GM21786 (cell line): ENCODE data around the gene DAP3.
A peak's percentile ranks its signal among the peaks of the same experiment; 100 is the strongest.
"Not testable (repeated sequence)": the region's sequence is repeated elsewhere in the genome, so short reads cannot be mapped to it uniquely, and the experiment has no call there.

Source experiments
- ATAC-seq: cut with Tn5 transposase; IDR thresholded peaks from one replicate; pipeline ENCODE4 v1.9.1; 2021; ENCODE audit not compliant: unreplicated experiment

DAP3 gene

GRCh38 chr1:155717041-155717440 is 28.1 kb downstream of the DAP3 start:
- ATAC-seq = no peak

GRCh38 chr1:155718524-155719115 is 29.7 kb downstream of the DAP3 start:
- ATAC-seq = not testable (repeated sequence)

- ATAC-seq = no peak
These were observed 30.8 kb downstream of the DAP3 start for GRCh38 chr1:155719703-155720102.

GRCh38 chr1:155725142-155725541 is 36.3 kb downstream of the DAP3 start:
- ATAC-seq = no peak

GRCh38 chr1:155729031-155729898 is 40.4 kb downstream of the DAP3 start:
- no peak for ATAC-seq

GRCh38 chr1:155740995-155741394 is 52.1 kb downstream of the DAP3 start:
- no peak for ATAC-seq

- no peak for ATAC-seq
These were observed 53.0 kb downstream of the DAP3 start for GRCh38 chr1:155741908-155742307.

- no peak for ATAC-seq
These were observed 55.9 kb downstream of the DAP3 start for GRCh38 chr1:155744711-155745283.

- peak; percentile 88 for ATAC-seq
These were observed 56.7 kb downstream of the DAP3 start for GRCh38 chr1:155745284-155746228.

- not testable (repeated sequence) for ATAC-seq
These were observed 58.7 kb downstream of the DAP3 start for GRCh38 chr1:155747586-155747985.

- not testable (repeated sequence) for ATAC-seq
These were observed 59.2 kb downstream of the DAP3 start for GRCh38 chr1:155748141-155748540.

GRCh38 chr1:155759017-155759416 is 70.1 kb downstream of the DAP3 start:
- not testable (repeated sequence) for ATAC-seq

- ATAC-seq = no peak
These were observed 71.2 kb downstream of the DAP3 start for GRCh38 chr1:155759966-155760630.

GRCh38 chr1:155760751-155761475 is 72.0 kb downstream of the DAP3 start:
- no peak for ATAC-seq

GRCh38 chr1:155761736-155762405 is 73.0 kb downstream of the DAP3 start:
- ATAC-seq = no peak

- not testable (repeated sequence) for ATAC-seq
These were observed 74.4 kb downstream of the DAP3 start for GRCh38 chr1:155763090-155763815.

- not testable (repeated sequence) for ATAC-seq
These were observed 75.1 kb downstream of the DAP3 start for GRCh38 chr1:155763989-155764388.

- not testable (repeated sequence) for ATAC-seq
These were observed 78.6 kb downstream of the DAP3 start for GRCh38 chr1:155767399-155767989.
